Cardiac fibroblast (primary cell): Measurements from ENCODE around the gene TBL1X.

Experiments
- DNase-seq, 2 donors: peaks; one replicate each; pipeline versions ENCODE4 v3.0.0 to v3.0.0-alpha.2; 2010; ENCODE audit warnings: low read depth in 2 of 2
- H3K4me3 ChIP-seq, 2 donors: replicated peaks in 1 of 2; 1 replicate in 1 of 2; 2 replicates in 1 of 2; pipeline ENCODE4 v1.5.1; 2011; ENCODE audit warnings: low read depth in 2 of 2, low read length in 2 of 2, mild to moderate bottlenecking in 2 of 2, moderate library complexity in 1 of 2
- CTCF ChIP-seq: IDR thresholded peaks from one replicate; pipeline ENCODE4 v1.5.1; 2011; ENCODE audit warnings: low read depth, mild to moderate bottlenecking, low read length, inconsistent platforms

TBL1X gene

GRCh38 chrX:9704876-9705465, 240.1 kb downstream of the TBL1X start:
- no peak overlapping the region for H3K4me3 ChIP-seq
- no peak for TF ChIP-seq CTCF
- DNase-seq, result no peak

GRCh38 chrX:9706421-9706820, 241.6 kb downstream of the TBL1X start:
- no peak for TF ChIP-seq CTCF
- no peak for DNase-seq
- no peak overlapping the region for H3K4me3 ChIP-seq

- no peak for DNase-seq
- no peak for TF ChIP-seq CTCF
- H3K4me3 ChIP-seq, result no peak overlapping the region
These were observed 242.6 kb downstream of the TBL1X start for GRCh38 chrX:9707306-9708033.

GRCh38 chrX:9708086-9708485, 243.2 kb downstream of the TBL1X start:
- TF ChIP-seq CTCF, result no peak
- no peak for DNase-seq

GRCh38 chrX:9708923-9709553, 244.2 kb downstream of the TBL1X start:
- DNase-seq, result peak; percentile 70 to 71
- peak; percentile 75 for TF ChIP-seq CTCF
- H3K4me3 ChIP-seq, result no peak overlapping the region

More at GRCh38 chrX:9708086-9708485, 243.2 kb downstream of the TBL1X start:
- no peak overlapping the region for H3K4me3 ChIP-seq

- no peak for TF ChIP-seq CTCF
- DNase-seq, result no peak
These were observed 245.5 kb downstream of the TBL1X start for GRCh38 chrX:9710332-9710731.

More at GRCh38 chrX:9710332-9710731, 245.5 kb downstream of the TBL1X start:
- no peak overlapping the region for H3K4me3 ChIP-seq
